ENCODE results near the gene S100A2.

Gene S100A2

GRCh38 chr1:153544453-153545066 is 21.1 kb downstream of the S100A2 start:
- no peak for DNase-seq (ENCODE audit: low spot score)

GRCh38 chr1:153543736-153544135 is 21.9 kb downstream of the S100A2 start:
- no peak for DNase-seq (ENCODE audit: low spot score)

GRCh38 chr1:153542956-153543711 is 22.5 kb downstream of the S100A2 start:
- DNase-seq (ENCODE audit: low spot score): no peak

GRCh38 chr1:153541641-153542590 is 23.7 kb downstream of the S100A2 start:
- no peak for DNase-seq (ENCODE audit: low spot score)

DNA sequence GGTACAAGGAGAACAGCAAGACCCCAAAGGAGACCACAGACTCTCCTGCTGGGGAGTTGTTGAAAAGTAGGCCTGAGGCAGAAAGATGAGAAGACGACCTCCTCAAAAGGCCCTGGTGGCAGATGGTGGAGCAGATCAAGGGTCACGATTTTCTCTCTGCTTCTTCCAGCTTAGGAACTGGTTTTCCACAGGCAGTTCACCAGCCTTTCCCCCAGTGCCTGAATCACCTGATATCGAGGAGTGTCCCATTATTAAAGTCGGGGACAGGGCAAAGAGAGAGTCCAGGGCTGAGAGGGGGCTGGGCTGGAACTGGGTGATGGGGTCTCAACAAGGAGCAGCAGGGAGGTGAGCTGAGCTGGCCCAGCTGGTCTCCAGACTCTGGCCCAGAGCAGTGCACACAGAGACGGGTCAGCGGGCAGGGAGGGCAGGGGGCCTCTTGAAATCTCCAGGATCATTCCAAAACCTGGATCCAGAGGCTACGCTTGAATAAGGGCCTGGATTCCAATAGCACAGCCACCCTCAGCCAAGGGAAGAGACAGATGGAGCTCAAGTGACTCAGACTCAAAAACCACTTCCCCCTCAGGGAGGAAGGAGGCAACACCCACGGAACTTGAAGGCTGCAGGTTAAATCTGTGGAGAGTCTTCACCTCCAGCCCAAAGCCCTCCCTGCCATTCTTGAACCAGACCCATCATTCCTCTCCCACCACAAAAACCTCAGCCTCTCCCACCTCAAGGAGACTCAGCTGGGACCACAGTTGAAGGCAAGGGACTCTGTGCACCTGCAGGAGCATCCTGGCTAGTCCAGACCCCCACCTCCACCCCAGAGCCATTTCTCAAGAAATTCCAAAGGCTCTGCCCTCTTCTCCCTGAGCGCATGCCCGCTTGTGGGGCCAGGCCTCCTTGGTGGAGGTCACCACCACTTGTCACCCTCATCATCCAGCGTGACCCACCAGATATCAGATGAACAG is 25.0 kb downstream of the S100A2 start, which contains the start of gene S100A5:
S100A5 (minus strand) TSS at position 541 of the 968 bp plus-strand sequence. CDS start 743 bp downstream, outside the sequence.
- no peak for DNase-seq (ENCODE audit: low spot score)

DNA sequence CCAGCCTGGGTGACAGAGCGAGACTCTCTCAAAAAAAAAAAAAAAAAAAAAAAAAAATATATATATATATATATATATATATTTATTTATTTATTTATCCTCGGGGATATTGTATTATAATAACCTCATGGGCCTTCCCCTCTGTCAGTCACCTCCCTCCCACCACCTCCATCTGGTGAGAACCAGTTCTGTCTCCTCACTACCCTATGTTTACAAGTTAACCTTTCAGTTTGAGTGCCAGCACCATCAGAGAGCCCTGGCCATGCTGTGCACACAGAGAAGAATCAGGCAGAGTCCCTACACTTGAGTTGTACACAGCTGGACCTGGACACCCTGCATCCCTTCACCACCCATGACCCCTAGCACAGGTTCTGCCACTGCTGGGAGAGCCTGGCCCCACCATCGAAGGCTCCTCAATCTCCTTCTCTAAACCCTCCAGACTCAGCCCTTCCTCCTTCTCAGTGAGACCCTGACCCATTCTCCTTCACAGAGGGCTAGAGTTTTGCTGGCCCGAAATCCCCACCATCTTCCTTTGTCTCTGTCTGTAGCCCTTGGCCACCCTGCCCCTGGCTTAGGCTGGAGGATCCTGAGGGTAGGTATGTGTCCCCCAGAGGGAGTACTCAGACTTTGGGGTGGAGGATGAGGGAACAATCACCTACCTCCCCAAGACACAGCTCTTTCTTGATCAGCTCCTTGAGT is 26.1 kb downstream of the S100A2 start:
- no peak for DNase-seq (ENCODE audit: low spot score)

DNA sequence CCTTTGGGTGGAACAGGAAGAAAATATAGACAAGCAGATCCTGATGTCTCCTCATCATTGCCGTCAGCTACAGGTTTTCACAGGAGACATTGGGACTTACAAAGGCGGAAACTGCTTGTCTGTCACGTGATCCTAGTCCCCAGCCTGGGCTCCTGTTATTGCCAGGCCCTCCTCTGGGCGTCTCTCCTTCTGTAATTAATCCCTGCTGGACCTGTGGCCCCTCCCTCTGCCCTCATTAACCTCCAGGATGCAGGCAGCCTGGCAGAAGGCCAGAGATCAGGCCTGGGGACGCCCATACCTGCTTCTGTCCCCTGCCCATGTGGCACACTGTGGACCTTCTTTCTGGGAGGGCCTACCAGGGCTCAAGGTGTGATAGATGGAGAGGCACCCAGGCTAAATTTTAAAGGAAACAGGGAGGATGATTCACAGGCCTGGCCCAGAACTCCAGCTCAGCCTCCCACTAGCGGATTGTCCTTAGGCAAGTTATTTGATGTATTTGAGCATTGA is 27.3 kb downstream of the S100A2 start:
- no peak for DNase-seq (ENCODE audit: low spot score)

DNA sequence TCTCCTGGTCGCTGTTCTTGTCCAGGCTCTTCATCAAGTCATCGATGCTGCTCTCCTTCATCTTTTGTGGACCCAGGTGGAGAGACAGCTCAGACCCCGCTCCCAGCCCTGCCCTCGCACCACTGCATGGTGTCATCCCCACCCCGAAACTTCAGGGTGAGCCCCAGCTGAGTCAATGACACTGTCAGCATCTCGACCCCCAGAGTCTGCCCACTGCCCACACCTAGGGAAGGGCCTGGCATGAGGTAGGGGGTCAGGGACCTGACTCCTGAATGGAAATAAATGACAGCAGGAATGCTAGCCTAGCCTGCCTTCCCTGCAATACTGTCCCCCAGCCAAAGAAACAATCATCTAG is 28.3 kb downstream of the S100A2 start:
- DNase-seq (ENCODE audit: low spot score): no peak

GRCh38 chr1:153536671-153537375 is 28.8 kb downstream of the S100A2 start:
- no peak for DNase-seq (ENCODE audit: low spot score)

DNA sequence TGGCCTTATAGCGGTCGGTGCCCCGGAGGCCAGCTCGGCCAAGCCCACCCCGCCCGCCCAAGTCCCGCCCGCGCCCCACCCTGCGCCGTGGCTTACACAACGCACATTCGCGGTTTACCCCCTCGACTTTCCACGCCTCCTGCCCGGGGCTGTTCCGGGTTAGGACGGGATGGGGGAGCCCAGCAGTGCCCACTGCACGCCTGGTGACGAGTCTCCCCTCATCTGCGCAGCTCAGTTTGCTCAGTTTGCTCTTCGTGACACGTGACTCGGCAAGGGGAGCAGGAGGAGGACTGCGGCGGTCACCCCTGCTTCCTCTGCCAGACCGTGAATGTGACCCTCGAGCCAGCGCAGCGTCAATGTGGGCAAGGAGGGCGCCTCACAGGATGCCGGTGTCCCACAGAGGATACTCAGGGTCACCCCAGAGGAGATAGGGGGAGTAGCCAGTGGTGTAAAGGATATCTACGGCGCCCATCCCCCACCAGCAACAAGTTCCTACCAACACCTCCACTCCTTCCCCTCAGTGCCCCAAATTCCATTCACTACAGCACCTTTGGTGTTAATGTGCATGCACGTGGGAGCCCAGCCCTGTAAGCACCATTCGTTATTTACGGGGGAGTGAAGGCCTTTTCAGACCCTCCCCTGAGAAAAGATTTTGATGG is 29.5 kb downstream of the S100A2 start:
- peak; percentile 45 for DNase-seq (ENCODE audit: low spot score)

DNA sequence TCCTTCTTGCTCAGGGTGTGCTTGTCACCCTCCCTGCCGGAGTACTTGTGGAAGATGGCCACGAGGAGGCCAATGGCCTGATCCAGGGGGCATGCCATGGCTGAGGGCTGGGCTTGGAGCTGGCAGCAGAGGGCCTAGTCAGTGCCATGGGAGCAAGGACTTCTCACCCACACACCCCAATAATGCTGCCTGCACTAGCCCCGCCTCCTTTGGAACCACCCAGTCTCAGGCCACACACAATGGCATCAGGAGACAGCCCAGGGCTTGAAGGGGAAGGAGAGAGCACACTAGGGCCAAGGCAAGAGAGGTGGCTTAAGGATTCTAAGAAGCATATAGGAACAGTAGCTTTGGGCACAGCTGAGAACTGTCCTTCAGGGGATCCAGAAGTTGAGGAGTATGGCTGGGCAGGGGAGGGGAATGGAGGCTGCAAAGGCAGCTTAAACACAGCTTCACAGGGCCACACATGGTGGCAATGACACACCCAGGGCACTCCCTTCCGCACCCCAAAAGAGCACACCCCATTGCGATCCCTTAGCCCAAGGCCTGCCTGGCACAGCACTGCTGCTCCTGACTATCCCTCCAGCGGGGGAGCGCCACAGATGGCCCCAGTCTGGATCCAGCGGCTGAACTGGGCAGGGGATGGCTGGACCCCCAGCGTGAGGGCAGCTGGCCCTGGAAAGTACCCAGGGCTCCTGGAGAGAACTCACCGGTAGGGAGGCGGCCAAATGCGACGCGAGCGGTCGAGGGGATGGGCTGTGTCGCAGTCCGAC is 30.2 kb downstream of the S100A2 start, which contains the start of gene S100A6:
S100A6 (minus strand) TSS at position 750 of the 770 bp plus-strand sequence; CDS start at position 98, 652 bp downstream.
- peak; percentile 31 for DNase-seq (ENCODE audit: low spot score)

GRCh38 chr1:153534925-153535241 is 30.8 kb downstream of the S100A2 start:
- no peak for DNase-seq (ENCODE audit: low spot score)

DNA sequence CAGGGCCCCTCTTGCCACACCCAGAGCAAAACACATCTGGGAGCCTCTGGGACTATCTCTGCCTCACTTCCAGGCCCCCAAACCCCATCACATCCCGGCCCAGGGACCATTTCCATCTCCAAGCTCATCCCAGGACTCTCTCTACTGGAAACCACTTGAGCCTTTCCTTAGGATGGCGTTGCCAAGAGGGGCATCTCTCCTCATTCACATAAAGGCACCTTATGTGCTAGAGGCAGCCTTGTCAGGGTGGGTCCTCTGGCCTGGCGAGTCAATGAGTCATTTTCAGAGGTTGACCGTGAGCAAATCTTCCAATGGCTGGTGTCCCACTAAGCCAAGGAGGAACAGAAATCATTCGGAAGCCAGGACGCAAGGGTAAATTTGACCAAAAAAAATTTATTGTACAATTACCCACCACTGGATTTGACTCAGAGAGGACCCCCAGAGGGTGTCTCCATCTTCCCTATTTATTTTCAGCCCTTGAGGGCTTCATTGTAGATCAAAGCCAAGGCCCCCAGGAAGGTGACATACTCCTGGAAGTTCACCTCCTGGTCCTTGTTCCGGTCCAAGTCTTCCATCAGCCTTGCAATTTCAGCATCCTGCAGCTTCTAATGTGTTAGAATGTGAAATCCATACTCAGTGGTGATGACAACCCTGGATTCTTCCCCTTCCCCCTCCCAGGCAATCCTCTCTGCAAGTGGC is 31.3 kb downstream of the S100A2 start:
- no peak for DNase-seq (ENCODE audit: low spot score)

DNA sequence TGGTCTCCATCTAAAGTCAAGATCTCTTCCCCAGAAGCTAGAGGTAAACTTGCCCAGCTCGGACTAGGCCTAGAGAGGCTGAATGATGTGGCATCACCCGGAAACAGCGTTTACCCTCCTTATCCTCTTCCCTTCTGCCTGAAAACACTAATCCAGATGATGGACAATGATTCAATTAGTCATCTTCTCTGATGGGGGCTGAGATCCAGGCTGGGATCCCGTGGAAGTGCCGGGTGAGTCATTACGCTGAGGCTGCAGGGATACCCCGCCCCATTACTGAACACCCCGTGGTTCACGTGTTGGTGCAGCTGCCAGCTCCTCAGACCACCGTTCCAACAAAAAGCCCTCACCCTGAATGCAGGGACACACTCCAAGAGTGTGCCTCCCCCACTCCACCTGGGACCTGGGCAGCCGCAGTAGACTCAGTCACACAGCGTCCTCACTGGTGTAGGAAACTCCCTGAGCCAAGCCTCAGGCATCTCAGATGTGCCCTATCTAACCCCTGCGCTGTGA is 31.9 kb downstream of the S100A2 start:
- DNase-seq (ENCODE audit: low spot score): no peak

- peak; percentile 87 for DNase-seq (ENCODE audit: low spot score)
Observed at GRCh38 chr1:153532769-153533599, 32.7 kb downstream of the S100A2 start.

DNA sequence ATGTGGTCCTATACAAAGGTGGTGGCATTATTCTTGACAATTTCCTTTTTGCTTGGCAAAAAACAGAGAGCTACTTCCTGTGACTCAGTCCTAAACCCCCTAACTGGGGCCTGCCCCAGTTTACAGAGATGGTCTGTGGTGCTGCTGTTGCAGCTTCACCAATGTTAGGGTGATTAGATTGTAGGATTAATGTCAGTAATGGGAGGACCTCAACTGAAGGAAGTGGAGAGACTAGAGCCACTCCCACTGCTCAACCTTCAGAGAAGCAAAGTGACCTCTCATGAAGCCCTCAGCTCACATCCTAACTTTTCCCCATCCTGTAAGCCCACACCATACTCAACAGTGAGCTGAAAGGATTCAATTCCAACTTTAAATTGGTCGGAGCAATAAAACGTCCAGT is 33.5 kb downstream of the S100A2 start:
- no peak for DNase-seq (ENCODE audit: low spot score)

- no peak for DNase-seq (ENCODE audit: low spot score)
Observed at GRCh38 chr1:153531638-153532037, 34.0 kb downstream of the S100A2 start.

Measured in HuH-7.5 (cell line).